ENCODE data around the gene ERC2. TPM values are rescaled to one million over a fixed set of nuclear protein-coding genes. Genes with fewer than 3 reads are reported as not detected.
A peak's percentile ranks its signal among the peaks of the same experiment; 100 is the strongest.

ERC2 gene
- polyA plus RNA-seq, 3 donors, result not detected

DNA sequence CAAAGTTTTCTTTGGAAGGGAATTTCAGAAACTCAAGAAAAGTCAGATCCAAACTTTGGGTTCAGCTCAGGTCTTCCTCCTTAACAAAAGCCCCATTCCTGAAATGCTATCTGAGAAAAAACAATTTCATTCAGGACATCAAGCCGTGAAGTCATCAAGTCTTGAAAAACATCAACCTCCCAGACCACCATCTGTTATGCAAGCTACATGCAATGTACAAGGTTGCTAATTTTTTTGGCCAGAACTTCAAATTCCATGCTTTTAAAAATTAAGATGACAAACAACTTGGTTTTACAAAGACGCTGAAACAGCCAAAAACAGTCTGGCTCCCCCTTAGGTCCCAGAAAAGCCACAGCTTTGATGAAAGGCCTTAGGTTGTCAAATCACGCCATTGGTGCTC is 927.3 kb downstream of the ERC2 start:
- no peaks in the 10 kb centered on the region for H3K27me3 ChIP-seq (ENCODE audit: control insufficient read depth in 2 of 2, insufficient read depth in 2 of 2, low read length in 2 of 2)
- Mint-ChIP-seq H3K27ac (no peak overlapping the region), H3K4me3 (no peak overlapping the region), H3K36me3 (no peaks in the 10 kb centered on the region), H3K27me3 (ENCODE audit: low read depth in 3 of 3) (peaks cover 0 to 2% (median 2%) of the 10 kb centered on the region in 3 donors), H3K9me3 (peaks cover 0 to 11% (median 3%) of the 10 kb centered on the region in 7 donors), H3K4me1 (no peaks in the 10 kb centered on the region)
- H3K9ac ChIP-seq (ENCODE audit: insufficient read depth, low read length, poor library complexity, severe bottlenecking), result no peak overlapping the region
- intact Hi-C loops (cut with micrococcal nuclease), result no loop called here
- no peaks in the 10 kb centered on the region for H3K9me3 ChIP-seq (replicated peaks in 1 of 2; ENCODE audit: control insufficient read depth in 1 of 2, insufficient read depth in 1 of 2, low read length in 2 of 2)
- no peaks in the 10 kb centered on the region for H4K20me1 ChIP-seq (ENCODE audit: insufficient read depth, low read length)
- TF ChIP-seq, protein P1, sequence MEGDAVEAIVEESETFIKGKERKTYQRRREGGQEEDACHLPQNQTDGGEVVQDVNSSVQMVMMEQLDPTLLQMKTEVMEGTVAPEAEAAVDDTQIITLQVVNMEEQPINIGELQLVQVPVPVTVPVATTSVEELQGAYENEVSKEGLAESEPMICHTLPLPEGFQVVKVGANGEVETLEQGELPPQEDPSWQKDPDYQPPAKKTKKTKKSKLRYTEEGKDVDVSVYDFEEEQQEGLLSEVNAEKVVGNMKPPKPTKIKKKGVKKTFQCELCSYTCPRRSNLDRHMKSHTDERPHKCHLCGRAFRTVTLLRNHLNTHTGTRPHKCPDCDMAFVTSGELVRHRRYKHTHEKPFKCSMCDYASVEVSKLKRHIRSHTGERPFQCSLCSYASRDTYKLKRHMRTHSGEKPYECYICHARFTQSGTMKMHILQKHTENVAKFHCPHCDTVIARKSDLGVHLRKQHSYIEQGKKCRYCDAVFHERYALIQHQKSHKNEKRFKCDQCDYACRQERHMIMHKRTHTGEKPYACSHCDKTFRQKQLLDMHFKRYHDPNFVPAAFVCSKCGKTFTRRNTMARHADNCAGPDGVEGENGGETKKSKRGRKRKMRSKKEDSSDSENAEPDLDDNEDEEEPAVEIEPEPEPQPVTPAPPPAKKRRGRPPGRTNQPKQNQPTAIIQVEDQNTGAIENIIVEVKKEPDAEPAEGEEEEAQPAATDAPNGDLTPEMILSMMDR (IDR thresholded peaks at IDR 0.05), result no peak
- no peak overlapping the region for H3K4me3 ChIP-seq (replicated peaks in 1 of 3; ENCODE audit: low read depth in 2 of 3, low read length in 3 of 3)
- H3K36me3 ChIP-seq (replicated peaks in 1 of 2; ENCODE audit: control insufficient read depth in 1 of 2, insufficient read depth in 2 of 2, low read length in 2 of 2), result no peaks in the 10 kb centered on the region
- H2AFZ ChIP-seq (ENCODE audit: insufficient read depth, low read depth, low read length, poor library complexity, severe bottlenecking), result no peak overlapping the region
- H3K27ac ChIP-seq (ENCODE audit: low read depth in 1 of 2, low read length in 2 of 2), result no peak overlapping the region
- H3K4me2 ChIP-seq (replicated peaks; ENCODE audit: extremely low read depth, low read length, poor library complexity, severe bottlenecking), result no peak overlapping the region
- 100% methylated on average over 1 of the region's 3 CpGs for WGBS (ENCODE audit: insufficient coverage)
- H3K79me2 ChIP-seq (ENCODE audit: insufficient read depth, low read length), result no peaks in the 10 kb centered on the region
- DNase-seq, result no peak
- H3K4me1 ChIP-seq (ENCODE audit: control insufficient read depth in 1 of 2, insufficient read depth in 2 of 2, low read length in 2 of 2), result no peaks in the 10 kb centered on the region

DNA sequence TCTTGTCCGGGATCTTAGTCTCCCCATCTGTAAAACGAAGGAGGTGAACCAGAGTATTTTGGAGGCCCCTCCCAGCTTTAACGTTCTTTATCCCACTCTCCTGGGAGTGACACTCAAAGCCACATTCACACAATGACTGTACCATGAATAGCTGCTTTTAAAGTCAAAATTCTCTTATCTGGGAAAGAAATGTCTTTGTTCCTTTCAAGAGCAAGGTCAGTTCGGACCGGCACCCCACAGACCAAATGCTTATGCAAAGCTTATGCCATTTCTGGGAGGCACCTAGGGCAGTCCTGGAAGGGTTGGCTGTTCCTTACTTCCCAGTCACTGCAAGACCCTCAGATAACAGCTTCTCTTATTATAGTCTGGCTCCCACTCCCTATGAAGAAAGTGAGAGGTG is 927.7 kb downstream of the ERC2 start:
- Histone ChIP-seq H3K9ac (ENCODE audit: insufficient read depth, low read length, poor library complexity, severe bottlenecking) (no peak overlapping the region), H3K4me1 (ENCODE audit: control insufficient read depth in 1 of 2, insufficient read depth in 2 of 2, low read length in 2 of 2) (no peaks in the 10 kb centered on the region), H3K36me3 (replicated peaks in 1 of 2; ENCODE audit: control insufficient read depth in 1 of 2, insufficient read depth in 2 of 2, low read length in 2 of 2) (no peaks in the 10 kb centered on the region), H3K9me3 (replicated peaks in 1 of 2; ENCODE audit: control insufficient read depth in 1 of 2, insufficient read depth in 1 of 2, low read length in 2 of 2) (no peaks in the 10 kb centered on the region), H4K20me1 (ENCODE audit: insufficient read depth, low read length) (no peaks in the 10 kb centered on the region), H2AFZ (ENCODE audit: insufficient read depth, low read depth, low read length, poor library complexity, severe bottlenecking) (no peak overlapping the region), H3K27ac (ENCODE audit: low read depth in 1 of 2, low read length in 2 of 2) (no peak overlapping the region), H3K4me2 (replicated peaks; ENCODE audit: extremely low read depth, low read length, poor library complexity, severe bottlenecking) (no peak overlapping the region), H3K4me3 (replicated peaks in 1 of 3; ENCODE audit: low read depth in 2 of 3, low read length in 3 of 3) (no peak overlapping the region), H3K79me2 (ENCODE audit: insufficient read depth, low read length) (no peaks in the 10 kb centered on the region), H3K27me3 (ENCODE audit: control insufficient read depth in 2 of 2, insufficient read depth in 2 of 2, low read length in 2 of 2) (no peaks in the 10 kb centered on the region)
- Mint-ChIP-seq H3K4me1 (no peaks in the 10 kb centered on the region), H3K36me3 (no peaks in the 10 kb centered on the region), H3K4me3 (no peak overlapping the region), H3K27me3 (ENCODE audit: low read depth in 3 of 3) (peaks cover 0 to 2% (median 2%) of the 10 kb centered on the region in 3 donors), H3K9me3 (peaks cover 0 to 11% (median 3%) of the 10 kb centered on the region in 7 donors), H3K27ac (peak overlapping the region in 1 of 7 donors; percentile 41)
- intact Hi-C loops (cut with micrococcal nuclease), result no loop called here
- WGBS (ENCODE audit: insufficient coverage), result 86% methylated on average over 3 of the region's 5 CpGs
- no peak for DNase-seq
- TF ChIP-seq, protein P1 (IDR thresholded peaks at IDR 0.05), result no peak

Measured in CD14-positive monocyte (primary cell).